Fibroblast of lung (primary cell): Measurements from ENCODE around the gene GPR132.

Source experiments
- CTCF ChIP-seq, 2 donors: IDR thresholded peaks in 1 of 2; conservative IDR thresholded peaks in 1 of 2; 1 replicate in 1 of 2; 2 replicates in 1 of 2; pipeline ENCODE4 v1.5.1; 2011 to 2012; ENCODE audit warnings: low read length in 2 of 2, control low read depth in 1 of 2, inconsistent platforms in 1 of 2, low read depth in 1 of 2, mild to moderate bottlenecking in 1 of 2
- EZH2 ChIP-seq: IDR thresholded peaks from 2 replicates; pipeline ENCODE4 v1.5.1; 2012; ENCODE audit warnings: low read length, control low read depth, mild to moderate bottlenecking; ENCODE audit errors: missing control alignments

- no peak for TF ChIP-seq CTCF (conservative IDR thresholded peaks at IDR 0.05 in 1 of 2, IDR thresholded peaks at IDR 0.05 in 1 of 2; ENCODE audit: low read depth in 1 of 2, low read length in 2 of 2)
- no peak for TF ChIP-seq EZH2
Observed at GRCh38 chr14:105039458-105040205, 25.6 kb downstream of the GPR132 start.
